T-helper 22 cell (primary cell): ENCODE measurements around the gene EPX.

Source experiments
- DNase-seq: peaks from one replicate; pipeline ENCODE4 v3.0.0-alpha.2; 2020; ENCODE audit warnings: low read depth

EPX gene

DNA sequence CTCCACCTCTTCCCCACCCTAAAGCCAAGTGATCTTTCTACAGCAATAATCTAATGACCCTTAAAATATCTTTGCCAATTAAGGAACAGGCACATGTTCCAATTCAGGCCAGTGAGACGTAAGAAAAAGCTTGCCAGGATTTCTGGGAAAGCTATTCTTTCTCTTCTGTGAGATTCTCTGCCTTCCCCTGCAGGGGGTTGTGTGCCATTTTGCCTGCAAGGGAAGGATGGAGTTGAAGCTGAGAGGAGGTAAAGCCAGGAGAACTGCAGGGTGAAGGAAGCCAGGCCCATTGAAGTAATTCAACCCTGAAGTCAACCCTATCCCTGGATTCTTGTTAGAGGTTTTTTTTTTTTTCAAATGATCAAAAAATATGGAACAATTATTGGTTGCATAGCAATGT lies 36.9 kb downstream of the EPX start:
- no peak for DNase-seq

DNA sequence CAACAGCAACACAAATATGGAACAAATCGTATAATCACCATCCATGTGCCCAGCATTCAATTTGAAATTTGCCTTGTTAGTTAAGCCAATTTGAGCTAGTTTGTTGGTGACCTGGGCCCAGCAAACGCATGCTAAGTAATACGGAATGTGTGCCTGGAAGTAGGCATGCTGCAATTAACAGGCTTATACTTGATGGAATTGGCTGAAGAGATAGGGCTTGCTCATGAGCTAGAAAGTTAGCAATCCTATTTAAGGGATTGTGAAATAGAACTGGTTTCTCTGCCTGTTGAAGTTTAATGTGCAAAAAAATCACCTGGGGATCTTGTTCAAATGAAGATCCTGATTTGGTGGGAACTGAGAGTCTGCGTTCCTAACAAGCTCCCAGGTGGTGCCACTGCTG lies 37.4 kb downstream of the EPX start:
- DNase-seq: no peak

DNA sequence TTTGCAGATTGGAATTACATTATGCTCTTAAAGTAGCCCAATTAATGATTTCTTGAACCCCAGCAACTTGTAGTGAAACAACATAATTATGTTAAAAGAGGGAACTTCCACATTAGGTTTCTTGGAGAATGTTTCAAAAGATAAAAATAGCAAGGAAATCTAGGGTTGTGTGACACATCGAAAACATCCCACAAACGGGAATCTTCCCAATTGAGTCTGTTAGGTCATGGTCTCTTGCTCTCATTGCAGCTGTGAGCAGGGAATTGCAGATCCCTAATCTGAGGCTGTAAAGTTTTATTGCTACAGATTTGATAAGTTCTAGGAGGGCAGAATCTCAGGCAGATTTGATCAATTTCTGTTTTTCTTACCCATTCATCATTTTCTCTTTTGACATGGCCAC lies 39.1 kb downstream of the EPX start:
- no peak for DNase-seq

DNA sequence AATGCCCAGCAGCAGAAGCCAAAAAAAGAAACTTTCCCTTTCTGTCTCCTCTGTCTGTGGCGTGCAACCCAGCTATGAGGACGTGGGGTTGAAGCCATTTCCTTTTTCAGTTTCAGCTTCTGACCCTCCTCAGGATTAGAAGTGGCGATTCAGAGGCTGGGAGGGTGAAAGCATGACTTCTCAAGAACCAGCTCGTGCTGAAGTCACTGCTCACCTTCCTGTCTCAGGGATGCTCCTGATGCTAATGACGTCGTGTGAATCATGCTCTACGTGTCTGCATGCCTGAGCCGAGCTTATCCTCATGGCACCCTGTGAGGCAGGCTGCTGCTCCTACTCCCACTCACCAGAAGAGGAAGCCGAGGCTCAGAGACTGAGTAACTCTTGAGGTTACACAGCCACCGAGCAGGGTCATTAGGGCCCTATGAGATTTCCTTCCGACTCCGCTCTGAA lies 40.2 kb downstream of the EPX start:
- no peak for DNase-seq

DNA sequence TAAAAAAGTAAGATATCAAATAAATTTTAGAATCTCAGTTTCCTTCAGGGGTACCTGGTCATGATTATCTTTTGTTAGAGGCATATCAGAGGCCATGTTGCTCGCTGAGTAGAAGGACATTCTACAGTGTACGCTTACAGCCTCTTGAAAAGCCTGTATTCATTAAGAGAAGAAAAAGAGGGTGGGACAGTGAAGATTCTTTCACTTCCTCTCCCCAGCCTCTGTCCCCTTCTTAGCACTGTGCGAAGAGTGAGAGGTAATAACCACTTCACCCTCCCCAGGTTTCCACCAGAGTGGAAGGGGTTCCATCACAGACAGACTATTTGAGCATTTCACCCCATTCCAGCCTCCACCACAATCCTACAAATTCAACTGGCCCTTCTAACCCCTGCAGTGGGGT lies 41.0 kb downstream of the EPX start:
- DNase-seq: no peak

DNA sequence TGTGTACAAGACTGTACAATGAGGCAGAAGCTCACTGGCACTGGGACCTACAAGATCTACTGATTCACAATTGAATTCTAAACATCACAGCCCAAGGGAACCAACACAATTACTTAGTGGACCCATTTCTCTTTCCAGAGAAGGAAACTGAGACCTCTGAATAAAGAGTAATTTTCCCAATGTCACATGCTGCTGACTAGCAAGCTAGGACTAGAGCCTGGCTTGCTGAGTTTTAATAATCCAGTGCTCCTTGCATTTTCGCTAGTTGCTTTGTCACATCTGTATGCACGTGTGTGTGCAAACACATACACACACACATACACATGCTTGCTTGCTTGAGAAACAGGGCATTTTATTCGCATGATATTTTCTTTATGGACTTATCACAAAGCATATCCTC lies 42.0 kb downstream of the EPX start:
- no peak for DNase-seq

DNA sequence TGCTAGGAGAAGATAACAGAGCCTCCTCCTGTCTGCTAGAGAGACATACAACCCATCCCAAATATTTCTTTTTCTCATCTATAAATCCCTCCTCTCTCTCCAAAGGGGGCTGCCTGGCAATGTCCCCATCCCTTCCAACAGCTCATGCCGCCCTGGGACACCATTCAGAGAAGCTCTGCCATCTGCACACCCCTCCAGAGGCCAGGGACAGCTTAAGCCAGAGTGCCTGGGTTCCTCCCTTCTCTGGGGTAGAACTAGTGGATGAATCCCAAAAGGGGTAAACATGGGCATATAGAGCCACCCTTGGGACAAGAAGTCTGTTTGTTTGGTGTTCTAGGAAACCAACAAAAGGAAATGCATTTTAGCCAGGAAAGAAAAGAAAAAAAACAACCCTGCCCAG lies 43.3 kb downstream of the EPX start:
- no peak for DNase-seq

DNA sequence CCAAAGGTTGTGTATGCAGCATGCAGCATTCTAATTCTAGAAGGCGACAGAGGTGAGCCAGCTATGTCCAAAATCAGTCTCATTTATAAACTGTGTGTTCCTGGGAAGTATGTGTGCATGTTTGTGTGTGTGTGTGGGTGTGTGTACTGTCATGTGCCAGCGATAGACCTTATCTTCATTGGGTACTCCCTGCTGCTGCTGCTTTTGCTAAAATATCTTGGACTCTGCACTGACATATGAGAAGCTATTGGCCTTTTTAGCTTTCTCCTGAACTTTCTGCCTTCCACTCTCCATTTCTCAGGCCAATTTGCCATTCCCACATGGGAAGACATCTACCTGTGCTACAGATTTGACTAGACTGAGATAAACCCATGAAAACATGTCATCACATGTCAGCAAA lies 43.9 kb downstream of the EPX start:
- DNase-seq: no peak

DNA sequence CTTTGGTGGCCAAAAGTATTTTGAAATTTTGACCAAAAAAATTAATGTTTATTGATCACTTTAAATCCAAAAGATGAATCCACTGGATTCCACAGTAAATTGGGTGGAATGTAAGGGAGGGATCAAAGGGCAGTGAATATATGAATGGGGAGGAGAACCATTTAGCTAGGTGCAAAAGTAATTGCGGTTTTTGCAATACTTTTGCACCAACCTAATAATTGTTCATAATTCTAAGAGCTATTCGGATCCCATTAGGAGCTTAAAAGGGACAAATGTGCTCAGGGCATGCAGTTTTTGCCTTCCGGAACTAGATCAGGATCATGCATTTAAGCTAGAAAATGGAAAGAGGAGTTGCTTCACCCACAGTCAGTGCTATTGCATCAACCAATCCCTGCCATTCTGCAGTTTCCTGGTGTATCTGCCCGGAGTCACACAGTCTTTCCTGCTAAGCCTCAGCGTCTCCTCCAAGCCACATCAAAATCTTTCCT lies 45.7 kb downstream of the EPX start, which contains the start of gene LPO:
Gene LPO (plus strand): TSS at position 438 of the 488 bp plus-strand sequence. CDS start 4,396 bp downstream, outside the sequence.
- DNase-seq: no peak

DNA sequence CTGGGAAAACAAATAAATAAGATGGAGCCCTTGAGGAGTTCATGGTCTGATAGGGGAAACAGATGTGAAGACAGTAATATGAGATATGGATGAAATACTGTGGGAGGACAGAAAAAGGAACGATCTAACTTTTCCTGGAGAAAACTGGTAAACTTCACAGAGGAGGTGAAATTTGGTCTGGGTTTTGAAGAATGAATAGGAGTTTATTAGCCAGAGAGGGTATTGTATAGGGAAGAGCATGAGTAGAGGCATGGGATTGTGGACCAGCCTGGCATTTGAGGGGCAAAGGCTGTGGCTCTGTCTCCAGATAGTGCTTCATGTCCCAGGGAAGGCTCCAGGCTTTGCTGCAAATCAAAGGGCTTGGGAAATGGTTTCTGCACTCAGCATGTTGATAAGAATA lies 47.5 kb downstream of the EPX start:
- DNase-seq: no peak

DNA sequence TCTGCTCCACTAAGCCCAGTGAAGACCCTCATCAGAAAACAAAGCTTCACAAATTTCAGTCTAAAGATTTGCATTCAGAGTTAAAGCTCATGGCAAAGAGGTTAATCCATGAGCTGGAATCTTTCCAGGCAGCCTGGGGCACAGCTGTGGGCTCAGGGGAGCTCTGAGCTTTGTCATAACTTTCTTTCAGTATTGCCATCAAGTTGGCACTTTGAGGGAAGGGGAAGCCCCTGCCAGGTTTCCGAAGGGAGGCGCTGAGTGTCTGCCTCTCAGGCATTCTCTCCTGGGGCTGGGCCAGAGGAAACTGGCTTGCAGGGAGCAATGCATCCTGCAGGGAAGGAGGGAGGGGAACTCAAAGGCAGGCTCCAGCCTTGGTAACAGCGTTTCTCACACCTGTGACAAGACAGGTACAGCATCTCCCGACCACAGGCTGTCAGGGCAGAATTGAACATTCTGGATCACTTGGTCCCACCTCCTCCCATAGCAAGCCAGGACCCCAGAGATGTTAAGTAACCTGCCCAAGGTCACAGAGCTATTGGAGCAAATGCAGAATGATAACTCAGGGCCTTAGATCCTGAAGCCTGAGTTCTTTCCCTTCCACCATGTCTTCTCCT lies 49.8 kb downstream of the EPX start:
- DNase-seq: no peak

DNA sequence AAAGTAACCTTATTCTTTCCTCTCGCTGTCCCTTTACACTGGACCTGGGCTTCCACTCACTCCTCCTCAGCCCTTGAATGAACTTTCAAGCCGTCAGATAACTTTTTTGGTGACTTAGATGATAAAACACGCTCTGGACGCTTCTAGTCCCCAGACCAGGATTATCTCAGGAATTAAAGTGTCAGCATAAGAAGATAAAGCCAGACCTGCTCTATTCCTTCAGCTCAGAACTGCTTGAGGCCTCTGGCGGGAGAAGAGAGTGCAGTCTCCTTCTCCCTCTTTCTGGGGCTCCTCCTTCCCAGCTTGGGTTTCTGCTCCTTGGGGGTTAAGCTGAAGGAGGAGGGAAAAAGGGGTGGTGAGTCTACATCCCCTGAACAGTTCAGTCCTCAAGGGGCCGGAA lies 52.4 kb downstream of the EPX start:
- DNase-seq: no peak

DNA sequence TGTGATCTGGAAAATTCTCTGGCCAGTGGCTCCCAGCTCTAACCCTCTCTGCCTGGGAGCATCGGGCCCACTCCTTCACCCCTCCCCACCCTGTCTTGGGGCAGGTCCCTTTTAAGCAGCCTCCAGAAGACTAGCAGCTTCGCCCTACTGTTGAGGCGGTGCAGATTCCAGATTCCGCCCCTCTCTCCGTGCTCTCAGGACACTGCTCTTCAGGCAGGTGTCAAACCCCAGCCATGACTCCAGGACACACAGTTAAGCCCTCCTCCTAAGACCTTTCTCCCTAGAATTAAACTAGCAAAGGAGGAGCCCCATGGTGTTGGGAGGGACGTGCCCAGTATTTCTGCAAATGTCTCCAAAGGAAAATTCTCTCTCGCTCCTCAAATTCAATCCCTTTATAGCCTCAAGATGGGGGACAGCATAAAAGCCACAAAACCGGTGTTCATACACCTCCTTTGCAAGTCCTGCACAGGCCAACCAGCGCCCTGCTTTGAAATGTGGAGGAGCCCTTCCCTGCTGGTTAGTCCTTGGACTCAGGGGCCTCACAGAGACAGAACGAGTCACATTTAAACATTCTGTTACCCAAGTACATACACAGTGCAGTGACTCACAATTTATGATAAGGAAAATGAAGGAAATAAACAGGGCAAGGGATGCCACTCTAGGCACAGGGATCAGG lies 53.0 kb downstream of the EPX start:
- DNase-seq: no peak

DNA sequence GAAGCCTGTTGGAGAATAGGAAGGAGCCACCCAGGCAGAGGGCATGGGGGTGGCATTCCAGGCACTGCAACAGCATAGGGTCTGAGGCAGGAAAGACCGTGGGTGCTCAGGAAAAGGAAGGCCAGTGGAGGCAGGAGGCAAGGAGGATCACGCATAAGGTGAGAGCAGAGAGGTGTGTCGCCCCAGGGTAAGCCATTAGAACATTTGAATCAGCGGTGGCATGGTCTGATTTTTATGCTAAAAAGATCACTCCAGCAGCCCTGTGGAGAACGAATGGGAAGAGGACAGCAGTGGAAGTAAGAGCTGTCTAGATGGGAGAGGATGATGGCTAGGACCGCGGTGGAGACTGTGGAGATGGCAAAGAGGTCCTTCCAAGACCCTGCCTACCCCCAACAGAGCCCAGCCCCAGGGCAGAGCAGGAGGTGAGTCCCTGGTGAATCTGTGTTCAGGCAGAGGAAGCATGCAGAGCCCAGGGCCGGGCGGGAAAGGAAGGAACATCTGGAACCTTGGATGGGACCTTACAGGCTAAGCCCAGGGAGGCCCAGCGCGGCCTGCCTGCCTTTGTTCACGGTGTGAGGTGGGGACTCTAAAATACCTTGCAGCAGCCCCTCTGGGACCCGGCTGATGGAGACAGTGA lies 53.7 kb downstream of the EPX start:
- DNase-seq: no peak

DNA sequence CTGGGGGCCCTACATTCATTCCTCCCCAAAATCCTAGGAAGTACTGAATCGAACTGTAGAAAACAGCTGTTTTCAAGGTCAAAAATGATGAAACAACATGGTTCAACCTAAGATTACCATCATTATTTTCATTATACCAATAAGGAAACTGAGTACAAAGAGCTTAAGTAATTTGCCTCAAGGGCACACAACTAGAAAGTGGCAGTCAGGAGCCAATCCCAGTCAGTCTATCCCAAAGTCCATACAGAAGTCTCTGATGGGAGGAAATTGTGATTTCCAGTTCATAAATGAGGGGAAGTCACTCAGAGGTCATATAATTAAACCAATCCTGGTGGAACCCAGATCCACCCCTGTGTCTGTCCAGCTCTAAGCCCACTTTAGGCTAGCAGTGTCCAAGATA lies 54.3 kb downstream of the EPX start:
- DNase-seq: no peak

DNA sequence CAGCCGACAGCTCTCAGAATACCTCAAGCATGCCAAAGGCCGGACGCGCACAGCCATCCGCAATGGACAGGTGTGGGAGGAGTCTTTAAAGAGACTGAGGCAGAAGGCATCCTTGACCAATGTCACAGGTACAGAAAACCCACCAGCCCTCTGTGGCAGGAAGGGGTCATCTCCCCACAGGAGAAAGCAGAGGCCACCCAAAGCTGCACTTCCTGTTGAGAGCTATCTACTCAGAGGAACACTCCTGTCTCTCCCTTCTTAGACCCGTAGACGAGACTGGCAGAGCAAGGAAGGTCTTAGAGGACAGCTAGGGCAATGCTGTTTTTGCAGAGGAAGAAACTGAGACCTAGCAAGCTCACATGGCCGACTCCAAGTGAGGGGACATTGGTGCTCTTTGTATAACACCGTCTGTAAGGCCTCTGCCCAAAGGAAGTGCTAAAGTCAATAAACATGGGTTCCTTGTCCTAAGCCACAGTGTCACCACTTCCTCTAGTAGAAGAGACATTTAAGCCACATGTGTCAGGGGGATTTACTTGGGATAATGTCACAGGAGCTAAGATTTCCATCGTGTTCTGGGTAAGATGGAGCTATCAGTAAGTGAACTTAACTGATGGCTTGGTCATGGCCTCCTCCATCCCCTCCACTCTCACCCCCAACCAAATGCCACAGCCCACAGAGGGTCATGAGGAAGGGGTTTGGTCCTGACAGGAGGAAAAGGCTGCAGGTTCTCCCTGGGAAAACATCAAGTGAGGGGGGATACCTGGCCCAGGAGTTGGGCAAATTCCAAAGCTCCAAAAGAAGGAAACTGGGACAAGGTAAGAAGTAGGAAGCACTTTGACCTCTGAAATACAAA lies 55.2 kb downstream of the EPX start:
- DNase-seq: no peak

DNA sequence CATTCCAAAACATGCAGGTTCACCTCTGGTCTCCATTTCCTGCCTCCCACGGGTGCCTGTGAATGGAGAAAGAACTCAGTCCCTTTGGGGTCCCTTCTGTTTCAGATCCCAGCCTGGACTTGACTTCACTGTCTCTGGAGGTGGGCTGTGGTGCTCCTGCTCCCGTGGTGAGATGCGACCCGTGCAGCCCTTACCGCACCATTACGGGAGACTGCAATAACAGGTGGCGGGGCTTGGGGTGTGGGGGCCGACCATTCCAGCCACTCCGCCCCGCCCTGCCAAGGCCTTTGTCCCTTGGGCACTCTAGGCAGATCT lies 56.4 kb downstream of the EPX start:
- DNase-seq: no peak

DNA sequence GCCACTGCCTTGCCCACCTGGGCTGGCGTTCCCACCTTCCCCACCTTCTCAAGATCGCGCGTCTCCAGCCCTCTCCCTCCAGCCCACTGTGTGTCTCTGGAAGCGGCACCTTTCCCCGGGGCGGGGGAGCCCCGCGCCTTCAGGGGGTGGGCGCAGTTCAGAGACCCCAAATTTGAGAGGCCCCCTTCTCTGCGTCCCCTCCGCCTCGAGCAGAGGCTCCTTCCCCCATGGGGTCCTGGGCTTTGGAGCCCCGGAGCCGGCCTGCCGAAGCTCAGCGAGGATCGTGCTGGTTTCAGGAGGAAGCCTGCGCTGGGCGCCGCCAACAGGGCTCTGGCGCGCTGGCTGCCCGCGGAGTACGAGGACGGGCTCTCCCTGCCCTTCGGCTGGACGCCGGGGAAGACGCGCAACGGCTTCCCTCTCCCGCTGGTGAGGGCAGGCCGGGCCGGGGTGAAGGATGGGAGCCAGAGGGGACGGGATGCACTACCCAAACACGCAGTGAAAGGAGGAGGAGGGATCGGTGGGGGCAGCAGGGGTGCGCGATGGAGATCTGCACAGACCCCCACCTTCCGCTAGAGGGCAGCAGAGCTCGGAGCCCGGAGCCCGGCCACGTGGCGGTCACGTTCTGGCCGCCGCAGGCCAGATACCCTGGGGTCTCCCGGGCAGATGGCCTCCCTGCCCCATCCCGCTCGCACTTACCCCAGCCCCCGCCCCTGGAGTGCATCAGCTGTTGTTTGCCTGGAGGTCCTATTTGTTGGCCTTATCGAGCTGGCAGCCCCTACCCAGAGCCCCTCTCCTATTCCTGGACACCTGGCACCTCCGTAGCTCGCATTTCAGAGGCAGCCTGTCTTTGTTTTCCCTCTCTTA lies 57.0 kb downstream of the EPX start:
- DNase-seq: peak; percentile 23

DNA sequence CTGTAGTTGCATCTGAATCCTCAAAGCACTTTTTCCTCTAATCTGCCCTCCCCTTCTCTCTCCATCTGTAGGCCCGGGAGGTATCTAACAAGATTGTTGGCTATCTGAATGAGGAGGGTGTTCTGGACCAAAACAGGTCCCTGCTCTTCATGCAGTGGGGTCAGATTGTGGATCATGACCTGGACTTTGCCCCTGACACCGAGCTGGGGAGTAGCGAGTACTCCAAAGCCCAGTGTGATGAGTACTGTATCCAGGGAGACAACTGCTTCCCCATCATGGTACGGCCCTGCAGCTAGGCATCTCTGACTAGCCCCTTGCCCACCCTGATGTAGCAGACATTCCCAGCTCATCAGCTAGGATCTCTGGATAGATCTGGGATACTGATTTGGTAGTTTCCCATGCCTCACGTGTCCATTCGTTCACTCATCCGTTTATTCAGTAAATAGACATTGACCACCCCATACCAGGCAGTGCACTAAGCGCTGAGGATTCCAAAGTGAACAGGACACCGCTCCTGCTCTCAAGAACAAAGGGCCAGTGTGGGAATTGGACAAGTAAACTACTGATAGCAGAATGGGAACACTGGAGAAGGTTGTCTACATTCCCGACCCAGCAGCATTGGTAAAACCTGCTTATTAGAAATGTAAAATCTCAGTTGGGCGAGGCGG lies 58.0 kb downstream of the EPX start:
- no peak for DNase-seq

DNA sequence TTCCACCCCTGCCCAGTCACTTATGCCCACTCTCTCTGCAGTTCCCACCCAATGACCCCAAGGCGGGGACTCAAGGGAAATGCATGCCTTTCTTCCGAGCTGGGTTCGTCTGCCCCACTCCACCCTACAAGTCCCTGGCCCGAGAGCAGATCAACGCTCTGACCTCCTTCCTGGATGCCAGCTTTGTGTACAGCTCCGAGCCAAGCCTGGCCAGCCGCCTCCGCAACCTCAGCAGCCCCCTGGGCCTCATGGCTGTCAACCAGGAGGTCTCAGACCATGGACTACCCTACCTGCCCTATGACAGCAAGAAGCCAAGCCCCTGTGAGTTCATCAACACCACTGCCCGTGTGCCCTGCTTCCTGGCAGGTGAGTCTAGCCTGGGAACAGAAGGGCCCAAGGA lies 59.6 kb downstream of the EPX start:
- DNase-seq: no peak

DNA sequence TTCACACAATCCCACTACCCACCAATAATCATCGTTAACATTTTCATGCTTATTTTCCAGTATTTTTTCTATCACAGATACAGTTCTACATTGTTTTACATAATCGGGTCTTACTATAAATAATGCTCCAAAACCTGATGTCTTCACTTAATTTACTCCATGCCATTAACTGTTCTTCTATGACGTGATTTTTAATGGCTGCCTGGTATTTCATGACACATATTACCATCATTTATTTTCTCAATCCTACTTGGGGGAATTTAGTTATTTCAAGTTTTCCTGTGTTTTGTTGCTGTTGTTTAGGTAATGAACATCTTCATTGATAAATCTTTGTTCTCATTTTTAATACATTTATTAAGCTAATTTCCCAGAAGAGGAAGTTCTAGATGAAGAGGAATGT lies 60.6 kb downstream of the EPX start:
- DNase-seq: no peak
